ENCODE data around the gene TRMT44.

TRMT44 gene

GRCh38 chr4:8516996-8517550 is 76.5 kb downstream of the TRMT44 start:
- DNase-seq = no peak

GRCh38 chr4:8517946-8518345 is 77.4 kb downstream of the TRMT44 start:
- no peak for DNase-seq

GRCh38 chr4:8522160-8523120 is 81.9 kb downstream of the TRMT44 start:
- DNase-seq = no peak

- no peak for DNase-seq
These were observed 82.6 kb downstream of the TRMT44 start for GRCh38 chr4:8523175-8523574.

GRCh38 chr4:8523766-8524165 is 83.2 kb downstream of the TRMT44 start:
- DNase-seq = no peak

- no peak for DNase-seq
These were observed 84.2 kb downstream of the TRMT44 start for GRCh38 chr4:8524595-8525382.

- no peak for DNase-seq
These were observed 85.0 kb downstream of the TRMT44 start for GRCh38 chr4:8525383-8526120.
